Fibroblast of skin of abdomen (primary cell): ENCODE results near the gene PLXNC1.

ENCODE experiments used
- DNase-seq: peaks from one replicate; pipeline ENCODE4 v3.0.0-alpha.2; 2013

The PLXNC1 gene

DNA sequence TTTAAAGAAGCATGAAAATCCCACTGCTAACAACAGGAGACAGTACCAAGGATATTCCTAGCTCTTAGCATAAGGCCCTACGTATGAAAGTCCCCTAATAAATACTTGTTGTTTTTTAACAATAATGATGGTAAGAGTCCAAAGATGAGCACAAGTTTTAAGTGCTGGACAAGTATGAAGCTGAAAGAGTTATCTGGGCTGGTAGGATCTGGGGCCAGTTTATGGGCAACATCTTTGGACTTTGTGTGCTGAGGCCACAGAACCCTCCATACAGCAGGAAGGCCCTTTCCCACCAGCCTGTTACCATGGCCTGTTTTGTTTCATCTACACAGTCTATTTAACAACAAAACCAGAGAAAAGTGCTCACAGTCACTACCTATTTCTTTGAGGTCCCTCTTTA, 12.5 kb upstream of the PLXNC1 start:
- no peak for DNase-seq

DNA sequence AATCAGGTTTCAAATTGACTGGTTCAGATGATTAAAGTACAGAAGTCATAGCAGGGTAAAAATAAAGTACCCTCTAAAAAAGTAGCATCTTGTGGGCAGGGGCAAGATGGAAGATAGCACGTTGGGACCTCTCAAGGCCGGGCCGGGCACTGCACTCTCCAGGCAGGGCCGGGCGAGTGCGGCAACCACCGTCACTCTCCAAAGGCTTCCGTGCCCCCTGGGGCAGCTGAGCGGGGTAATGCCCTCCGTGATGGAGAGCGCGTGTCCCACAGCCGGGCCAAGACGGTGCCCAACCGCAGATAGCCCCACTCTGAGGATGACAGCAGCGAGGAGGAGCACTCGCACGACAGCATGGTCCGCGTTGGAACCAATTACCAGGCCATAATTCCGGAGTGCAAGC, 8.6 kb upstream of the PLXNC1 start:
- DNase-seq, result no peak

DNA sequence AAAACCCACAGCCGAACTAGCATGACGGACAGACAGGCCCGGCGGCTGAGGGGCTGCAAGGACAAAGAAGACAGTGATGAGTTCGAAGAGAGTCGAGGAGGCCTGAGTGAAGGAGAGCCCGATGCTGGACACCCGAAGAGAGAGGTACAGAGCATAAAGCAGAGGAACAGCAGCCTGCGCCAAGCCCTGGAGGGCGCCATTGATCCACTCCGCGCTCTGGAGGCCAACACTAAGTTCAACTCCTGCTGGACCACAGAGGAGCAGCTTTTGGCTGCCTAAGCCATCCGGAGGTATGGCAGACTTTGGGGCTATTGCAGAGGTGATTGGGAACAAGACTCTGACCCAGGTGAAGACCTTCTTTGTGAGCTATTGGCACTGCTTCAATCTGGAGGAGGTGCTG, 7.8 kb upstream of the PLXNC1 start:
- no peak for DNase-seq

DNA sequence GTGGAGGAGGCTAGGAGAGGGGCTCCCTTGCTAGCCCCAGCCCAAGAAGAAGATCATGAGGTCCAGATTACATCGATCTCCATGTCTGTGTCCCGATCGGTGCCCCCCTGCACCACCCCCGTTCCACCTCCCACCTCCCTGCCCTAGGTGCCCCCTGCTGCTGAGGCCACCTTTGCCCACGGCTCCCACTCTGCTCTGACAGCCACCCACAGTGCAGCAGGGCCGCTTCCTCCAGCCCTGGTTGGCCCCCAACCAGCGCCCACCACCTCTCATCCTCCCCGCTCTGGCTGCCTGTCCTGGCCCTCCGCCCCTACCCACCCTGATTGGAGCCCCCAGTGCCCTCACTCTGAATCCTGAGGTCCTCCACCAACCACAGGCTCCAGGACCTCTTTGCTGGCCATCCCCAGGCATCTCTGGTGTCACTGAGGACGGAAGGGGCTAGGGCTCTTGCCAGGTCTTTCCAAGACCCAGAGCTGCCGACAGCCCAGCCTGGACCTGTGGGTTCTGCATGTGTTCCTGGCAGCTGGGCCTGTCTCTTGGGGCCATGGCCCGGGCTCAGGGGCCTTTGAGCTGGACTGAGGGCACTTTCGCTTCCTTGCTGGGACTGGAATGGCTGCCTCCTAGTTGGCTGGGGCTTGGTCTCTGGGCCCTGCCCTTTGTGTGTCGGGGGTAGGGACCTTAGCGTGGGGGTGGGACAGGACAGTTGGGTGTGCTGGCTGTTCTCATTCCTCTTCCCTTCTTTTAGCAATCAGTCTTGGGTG, 7.2 kb upstream of the PLXNC1 start:
- no peak for DNase-seq

DNA sequence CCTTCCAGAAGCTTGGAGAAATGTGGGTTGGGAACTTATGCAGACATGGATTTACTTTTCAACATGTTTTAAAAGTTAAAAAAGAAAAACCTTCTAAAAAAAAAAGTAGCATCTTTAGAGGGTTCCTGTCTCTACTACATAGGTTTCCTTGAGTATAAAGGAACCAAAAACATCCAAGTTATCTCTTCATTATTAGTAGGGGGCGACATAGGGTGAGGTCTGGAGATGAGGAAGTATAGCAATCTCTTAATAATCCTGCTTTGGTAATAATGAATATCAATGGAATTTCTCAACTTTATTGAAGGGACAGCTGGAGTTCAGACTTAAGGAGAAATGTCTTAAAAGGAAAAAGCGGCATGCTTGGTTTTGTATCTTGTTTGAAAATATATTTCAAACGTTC, 6.5 kb upstream of the PLXNC1 start:
- DNase-seq, result no peak

DNA sequence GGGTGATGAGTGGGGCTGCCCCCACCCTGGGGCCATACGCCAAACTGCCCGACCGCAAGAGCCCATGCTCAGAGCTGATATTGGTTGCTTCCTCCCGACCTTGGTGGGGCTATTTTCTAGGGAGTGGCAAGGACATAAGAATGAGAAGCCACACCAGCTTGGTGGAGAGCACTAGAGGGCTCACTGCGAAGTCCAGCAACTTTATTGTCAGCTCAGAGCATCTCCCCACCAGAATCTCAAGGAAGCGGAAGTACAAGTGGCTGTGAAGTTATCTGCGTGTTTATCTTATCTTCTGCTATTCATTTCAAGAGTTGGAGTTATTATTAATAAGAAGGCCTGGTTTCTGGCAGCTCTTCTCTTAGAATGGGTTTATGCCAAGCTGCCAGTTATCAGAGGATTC, 4.9 kb upstream of the PLXNC1 start:
- no peak for DNase-seq

DNA sequence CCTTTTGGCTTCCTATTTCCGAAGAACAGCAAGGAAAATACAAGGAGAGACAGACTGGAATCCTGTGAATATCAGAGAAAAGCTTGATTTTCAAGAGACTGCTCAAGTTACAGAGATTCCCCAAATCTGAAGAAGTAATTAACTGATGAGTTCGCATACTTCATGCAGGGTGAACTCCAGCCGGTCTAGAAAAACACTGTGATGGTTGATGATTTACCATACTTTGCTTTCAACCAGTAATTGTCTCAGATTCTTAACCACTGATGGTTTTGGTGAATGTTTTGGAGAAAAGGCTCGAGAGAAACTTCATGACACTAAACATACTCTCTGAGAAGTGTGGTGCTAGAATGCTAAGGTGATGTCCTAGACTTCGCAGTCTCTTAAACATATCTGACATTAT, 4.4 kb upstream of the PLXNC1 start:
- DNase-seq, result no peak

DNA sequence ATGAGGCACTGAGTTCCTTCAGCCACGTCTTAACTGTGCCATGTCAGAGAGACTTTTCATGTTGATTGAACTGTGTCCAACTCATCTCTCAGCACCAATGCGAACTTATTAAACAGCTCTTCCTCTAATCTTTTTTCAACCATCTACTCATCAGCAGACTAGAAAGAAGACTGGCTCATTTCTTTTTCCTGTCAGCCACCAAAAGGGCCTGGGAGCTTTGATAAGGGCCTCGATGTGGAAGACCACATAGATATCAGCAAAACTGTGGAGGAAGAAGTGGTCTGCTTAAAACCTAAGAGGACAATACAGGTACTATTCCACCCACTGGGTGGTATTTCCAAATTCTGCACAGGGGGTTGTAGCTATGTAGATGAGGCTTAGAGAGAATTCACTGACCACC, 3.6 kb upstream of the PLXNC1 start:
- DNase-seq, result no peak

DNA sequence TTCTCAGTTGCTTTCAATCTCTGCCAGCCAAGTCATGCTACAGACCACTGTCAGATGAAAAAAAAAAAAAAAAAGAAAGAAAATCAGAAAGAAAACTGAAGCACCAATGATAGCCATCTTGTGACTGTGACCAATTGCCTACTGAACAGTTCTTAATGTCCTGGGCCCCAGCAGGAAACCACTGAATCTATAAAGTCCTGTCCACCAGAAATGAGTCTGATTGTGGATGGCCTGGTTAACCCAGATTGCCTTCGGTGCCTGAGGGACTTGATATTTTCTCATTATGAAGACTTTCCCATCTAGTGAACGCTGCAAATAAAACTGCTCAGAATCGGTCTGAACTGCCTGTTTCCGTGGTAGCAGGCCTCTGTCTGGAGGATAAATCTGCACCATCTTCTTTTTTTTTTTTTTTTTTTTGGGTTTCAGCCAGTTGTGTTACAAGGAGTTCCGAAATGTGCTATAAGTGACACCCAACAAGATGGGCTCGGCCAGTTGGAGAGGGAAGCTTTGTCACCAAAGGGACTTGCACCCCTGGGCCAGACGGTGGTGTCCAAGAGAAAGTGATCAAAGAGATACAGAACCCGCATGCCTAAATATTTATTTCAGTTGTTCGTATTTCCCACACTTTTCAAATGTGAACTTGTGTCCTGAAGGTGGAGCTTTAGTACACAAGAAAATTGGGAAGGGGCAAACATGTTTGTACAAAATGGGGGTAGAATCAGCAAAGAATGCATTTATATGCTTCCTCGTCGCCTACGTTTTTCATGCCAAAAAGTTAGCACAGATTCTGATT, 3.0 kb upstream of the PLXNC1 start:
- DNase-seq, result peak; percentile 57

DNA sequence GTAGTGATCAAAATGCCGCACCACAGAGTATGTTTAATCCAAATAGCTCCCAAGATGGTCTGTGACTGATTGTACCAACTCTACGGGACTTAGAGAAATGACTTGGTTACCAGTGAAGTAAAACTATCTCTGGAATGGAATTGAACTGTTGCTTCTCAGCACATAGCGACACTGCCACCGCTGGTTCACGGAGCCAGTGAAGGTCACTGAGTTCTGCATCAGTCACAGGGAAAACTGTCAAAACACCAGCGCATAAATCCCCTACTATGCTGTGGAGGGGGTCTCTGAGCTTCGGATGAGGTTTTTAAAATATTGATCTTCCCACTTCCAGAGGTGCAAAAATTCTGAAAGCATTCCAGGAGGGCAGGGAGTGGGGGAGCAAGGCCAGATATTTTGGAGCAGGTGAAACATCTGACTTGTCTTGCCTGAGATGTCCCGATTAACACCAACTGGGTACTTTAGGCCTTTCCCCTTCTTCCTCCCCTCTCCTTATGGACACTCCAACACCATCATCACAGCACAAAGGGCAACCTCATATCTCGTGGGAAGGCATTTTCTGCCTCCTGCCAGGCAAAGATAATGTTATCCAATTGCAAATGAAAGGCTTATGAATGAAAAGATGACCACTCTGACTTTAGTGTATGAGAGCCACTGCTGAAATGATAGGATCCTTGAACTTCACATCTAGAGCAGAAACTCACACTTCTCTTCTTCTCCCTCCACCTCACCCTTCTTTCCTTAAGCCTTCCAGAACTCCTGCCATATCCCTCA, 2.0 kb upstream of the PLXNC1 start:
- DNase-seq, result no peak

DNA sequence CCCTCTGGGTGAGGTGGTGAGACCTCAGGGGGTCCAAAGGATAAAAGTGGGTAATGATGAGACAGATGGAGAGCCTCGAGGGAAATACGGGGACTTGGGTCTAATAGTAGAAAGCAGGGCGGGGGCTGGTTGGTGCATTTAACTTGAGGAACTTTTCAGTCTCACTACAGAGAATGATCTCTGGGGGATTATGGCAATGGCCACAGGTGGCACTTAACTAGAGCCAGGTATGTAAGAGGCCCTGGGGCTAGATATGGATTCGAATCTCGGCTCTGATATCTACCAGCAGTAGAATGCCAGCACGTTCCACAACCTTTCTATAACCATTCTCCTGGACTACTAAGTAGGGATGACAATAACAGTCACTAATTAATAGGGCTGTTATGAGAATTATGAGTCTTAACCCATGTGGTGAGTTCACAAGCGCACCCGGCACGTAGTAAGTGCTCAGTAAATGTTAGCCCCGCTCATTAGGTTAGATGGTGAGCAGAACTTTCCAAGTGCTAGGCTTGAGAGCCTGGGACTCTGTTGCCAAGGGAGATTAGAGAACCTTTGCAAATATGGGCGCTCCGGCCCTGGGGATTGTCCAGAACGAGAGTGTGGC, 888 bp upstream of the PLXNC1 start:
- DNase-seq, result no peak

DNA sequence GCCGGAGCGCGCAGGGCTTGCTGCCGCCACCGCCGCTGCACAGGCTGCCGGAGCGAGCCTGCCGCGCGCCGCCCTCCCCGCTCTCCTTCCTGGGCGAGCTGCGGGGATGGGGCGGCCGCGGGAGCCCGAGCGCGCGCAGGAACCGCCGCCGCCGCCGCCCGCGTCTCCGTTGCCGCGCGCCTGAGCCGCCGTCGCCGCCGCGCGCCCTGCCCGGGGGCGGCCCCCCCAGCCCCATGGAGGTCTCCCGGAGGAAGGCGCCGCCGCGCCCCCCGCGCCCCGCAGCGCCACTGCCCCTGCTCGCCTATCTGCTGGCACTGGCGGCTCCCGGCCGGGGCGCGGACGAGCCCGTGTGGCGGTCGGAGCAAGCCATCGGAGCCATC, 352 bp downstream of the PLXNC1 start:
- no peak for DNase-seq

DNA sequence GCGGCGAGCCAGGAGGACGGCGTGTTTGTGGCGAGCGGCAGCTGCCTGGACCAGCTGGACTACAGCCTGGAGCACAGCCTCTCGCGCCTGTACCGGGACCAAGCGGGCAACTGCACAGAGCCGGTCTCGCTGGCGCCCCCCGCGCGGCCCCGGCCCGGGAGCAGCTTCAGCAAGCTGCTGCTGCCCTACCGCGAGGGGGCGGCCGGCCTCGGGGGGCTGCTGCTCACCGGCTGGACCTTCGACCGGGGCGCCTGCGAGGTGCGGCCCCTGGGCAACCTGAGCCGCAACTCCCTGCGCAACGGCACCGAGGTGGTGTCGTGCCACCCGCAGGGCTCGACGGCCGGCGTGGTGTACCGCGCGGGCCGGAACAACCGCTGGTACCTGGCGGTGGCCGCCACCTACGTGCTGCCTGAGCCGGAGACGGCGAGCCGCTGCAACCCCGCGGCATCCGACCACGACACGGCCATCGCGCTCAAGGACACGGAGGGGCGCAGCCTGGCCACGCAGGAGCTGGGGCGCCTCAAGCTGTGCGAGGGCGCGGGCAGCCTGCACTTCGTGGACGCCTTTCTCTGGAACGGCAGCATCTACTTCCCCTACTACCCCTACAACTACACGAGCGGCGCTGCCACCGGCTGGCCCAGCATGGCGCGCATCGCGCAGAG, 873 bp downstream of the PLXNC1 start:
- DNase-seq, result peak; percentile 34

DNA sequence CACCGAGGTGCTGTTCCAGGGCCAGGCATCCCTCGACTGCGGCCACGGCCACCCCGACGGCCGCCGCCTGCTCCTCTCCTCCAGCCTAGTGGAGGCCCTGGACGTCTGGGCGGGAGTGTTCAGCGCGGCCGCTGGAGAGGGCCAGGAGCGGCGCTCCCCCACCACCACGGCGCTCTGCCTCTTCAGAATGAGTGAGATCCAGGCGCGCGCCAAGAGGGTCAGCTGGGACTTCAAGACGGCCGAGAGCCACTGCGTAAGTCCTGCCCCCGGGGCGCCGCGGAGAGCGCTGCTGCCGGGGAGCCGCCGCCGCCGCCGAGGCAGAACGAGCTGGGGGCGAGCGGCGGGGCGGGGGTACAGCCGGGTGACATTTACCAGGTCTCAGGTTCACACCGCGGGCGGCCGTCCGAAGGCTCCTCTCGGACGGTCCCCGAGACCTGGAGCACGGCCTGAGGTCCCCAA, 1.4 kb downstream of the PLXNC1 start:
- peak; percentile 26 for DNase-seq

DNA sequence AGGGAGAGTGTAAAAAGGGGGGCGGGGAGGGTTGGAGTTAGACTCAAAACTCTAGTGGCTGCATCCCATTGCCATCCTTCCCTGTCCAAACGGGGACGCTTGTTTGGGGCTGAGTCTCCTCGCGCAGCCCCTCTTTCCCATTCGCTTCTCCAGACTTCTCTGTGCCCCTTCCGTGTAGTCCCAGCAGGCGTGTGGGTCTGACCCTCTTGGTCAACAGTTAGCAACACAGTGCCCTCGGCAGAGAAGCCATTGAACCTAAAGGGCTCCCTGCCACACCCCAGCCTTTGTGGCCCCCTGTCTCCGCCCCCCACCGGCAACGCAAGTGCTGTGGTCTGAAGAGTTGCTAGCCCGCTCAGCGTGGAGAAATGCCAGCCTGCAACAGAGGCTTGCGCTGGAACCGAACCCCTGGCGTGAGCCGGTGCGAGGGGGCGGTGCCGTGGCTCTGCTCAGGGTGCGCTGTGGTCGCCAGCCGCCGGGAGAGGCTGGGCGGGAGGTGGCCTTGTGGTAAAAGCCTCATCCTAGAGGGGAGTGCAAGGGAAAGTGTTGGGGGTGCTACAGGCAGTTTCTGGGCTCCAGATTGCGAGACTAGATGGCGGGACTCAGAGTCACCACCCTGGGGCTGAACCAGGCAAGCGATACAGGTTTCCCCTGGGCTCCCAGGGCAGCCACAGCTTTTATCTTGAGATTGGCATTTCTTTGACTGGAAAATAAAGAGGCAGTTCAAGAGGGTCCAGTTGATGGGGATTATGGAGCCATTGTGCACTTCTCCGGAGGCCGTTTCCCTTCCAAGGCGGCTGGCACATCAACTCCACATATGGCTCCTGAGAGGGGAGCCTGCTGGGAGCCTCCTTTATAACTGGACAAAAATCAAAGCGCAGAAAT, 2.1 kb downstream of the PLXNC1 start:
- no peak for DNase-seq

DNA sequence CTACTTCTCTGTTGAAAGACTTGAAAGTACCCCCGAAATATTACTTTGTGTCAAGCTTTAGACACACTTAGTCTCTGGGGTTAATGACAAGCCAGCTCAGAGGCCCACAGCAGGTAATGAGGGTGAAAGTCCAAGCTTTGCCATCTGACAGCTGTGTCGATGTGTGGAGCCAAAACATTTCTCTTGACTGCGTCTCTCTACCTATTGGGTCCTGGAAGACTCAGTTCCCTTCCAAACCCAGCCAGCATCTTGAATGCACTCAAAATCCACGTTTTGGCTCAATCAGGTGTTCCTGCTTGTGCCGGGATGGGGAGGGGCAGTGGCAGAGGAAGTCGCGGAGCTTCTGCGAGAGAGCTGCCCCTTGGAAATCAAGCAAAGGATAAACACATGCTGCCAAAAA, 3.2 kb downstream of the PLXNC1 start:
- DNase-seq, result no peak

DNA sequence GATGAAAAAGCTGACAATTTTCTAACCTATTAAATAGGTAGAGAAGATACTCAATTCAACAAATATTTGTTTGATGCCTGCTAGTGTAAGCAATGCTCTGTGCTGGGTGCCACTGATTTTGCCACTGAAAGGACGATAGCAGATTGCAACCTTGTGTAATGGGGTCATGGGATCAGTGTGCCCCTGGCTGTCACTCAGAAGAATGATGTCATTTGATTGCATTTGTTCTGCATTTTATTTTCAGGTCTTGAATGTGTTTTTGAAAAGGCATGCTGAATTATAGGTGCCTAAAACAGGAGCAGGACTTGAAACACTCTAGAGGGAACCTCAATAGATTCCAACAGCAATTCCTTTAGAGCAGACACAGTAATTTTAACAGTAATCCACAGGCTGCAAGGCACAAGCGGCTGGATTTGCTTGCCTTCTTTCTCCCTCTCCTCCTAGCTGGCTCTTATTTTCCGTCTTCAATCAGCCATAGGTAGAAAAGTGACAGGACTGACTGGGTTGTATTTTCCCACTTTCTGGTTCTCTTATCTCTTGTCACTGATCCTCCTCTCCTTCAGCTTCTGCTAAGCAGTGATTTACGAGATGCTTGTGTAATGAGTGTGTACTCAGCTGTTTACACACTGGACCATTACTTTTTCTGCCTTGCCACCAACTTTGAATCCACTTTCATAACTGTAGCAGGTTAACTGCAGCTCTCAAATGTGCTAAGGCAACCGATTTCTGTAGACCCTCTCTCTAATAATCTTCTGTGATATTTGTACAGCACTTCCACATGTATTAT, 4.1 kb downstream of the PLXNC1 start:
- DNase-seq, result no peak

DNA sequence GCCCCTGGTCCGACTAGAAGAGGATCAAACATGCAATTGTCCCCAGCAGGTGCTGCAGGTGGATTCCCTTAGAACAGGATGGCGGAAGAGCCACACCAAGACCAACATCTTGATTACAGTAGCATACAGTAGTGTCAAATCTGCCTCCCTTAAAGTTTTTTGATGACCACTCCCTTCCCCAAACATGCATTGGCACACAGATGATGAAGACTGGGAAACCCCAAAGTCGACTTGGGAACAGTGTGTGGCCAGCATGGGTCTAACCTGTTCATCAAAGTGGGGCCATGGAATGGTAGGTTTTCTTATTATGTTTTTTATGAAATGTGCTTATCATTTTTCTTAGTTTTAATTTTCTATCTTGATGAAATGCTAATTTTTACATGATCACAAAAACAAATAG, 8.8 kb downstream of the PLXNC1 start:
- DNase-seq, result no peak

DNA sequence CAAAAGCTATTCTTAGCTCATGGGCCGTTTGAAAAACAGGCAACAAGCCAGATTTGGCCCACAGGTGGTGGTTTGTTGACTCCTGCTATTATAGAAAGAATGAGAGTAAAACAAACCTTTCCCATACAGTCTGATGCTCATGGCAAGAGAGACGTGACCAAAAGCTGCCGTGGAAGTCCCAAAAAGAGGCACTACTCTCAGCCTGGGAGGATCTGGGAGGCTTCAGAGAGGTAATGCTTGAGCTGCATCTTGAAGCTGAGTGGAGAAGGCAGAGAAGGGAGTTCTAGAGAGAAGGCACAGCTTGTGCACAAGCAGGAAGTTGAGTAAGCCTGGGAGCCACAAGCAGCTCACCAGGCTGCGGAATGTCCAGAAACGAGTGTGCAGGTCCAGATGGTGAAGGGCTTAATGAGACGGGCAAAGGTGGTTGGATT, 9.6 kb downstream of the PLXNC1 start:
- DNase-seq, result no peak

DNA sequence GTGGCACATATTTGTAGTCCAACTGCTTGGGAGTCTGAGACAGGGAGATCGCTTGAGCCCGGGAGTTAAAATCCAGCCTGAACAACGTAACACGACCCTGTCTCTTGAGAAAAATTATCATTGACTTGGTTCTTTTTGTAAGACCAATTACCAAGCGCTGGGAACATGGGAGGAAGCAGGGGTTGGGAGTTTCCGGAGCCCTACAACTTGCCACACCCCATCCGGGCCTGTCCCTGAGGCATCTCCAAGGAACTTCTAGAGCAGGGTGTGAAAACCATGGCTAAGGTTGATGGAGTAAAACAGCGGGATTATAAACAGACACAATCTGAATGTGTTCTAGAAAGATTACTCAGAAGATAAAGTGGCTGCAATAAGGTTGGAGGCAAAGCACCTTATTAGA, 10.3 kb downstream of the PLXNC1 start:
- no peak for DNase-seq

DNA sequence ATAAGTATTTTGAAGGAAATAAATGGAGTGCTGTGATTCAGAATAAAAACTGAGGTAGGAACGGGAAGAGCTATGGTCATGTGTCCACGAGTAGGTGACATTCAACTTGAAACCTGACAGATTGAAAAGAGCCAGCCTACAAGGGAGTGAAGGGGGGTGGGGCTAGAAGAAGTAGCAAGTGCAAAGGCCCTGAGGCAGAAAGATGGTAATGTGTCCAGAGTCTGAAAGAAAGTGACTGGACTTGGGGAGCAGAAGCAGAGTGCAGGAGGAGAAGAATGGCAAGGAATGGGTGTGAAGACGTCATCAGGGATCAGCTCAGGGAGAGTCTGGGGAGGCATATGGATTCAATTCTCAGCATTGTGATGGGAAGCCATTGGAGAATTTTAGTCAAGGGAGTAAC, 13.7 kb downstream of the PLXNC1 start:
- no peak for DNase-seq
